Brain pericyte (primary cell): ENCODE data around the gene UBE4B.
"Not testable (repeated sequence)": the region's sequence is repeated elsewhere in the genome, so short reads cannot be mapped to it uniquely, and the experiment has no call there.

Experiments used
- DNase-seq: peaks from one replicate; pipeline ENCODE4 v3.0.0-alpha.2; 2012; ENCODE audit warnings: low read depth, low spot score

The UBE4B gene

GRCh38 chr1:10209905-10210810 is 177.4 kb downstream of the UBE4B start, which contains the start of gene KIF1B:
KIF1B (plus strand) TSS chr1:10210570; CDS start chr1:10232329, 21,759 bp downstream.
- peak; percentile 93 for DNase-seq

- DNase-seq: no peak
These were observed 178.4 kb downstream of the UBE4B start for GRCh38 chr1:10210841-10211804.

GRCh38 chr1:10211805-10212410 is 179.2 kb downstream of the UBE4B start:
- DNase-seq: no peak

- no peak for DNase-seq
These were observed 179.7 kb downstream of the UBE4B start for GRCh38 chr1:10212476-10212875.

- DNase-seq: no peak
These were observed 180.5 kb downstream of the UBE4B start for GRCh38 chr1:10213186-10213705.

- DNase-seq: no peak
These were observed 183.5 kb downstream of the UBE4B start for GRCh38 chr1:10216090-10216749.

GRCh38 chr1:10217748-10218441 is 185.1 kb downstream of the UBE4B start:
- DNase-seq: no peak

- no peak for DNase-seq
These were observed 187.4 kb downstream of the UBE4B start for GRCh38 chr1:10220200-10220599.

GRCh38 chr1:10220657-10221056 is 187.9 kb downstream of the UBE4B start:
- DNase-seq: not testable (repeated sequence)

- DNase-seq: no peak
These were observed 192.8 kb downstream of the UBE4B start for GRCh38 chr1:10225573-10225972.

- DNase-seq: no peak
These were observed 195.8 kb downstream of the UBE4B start for GRCh38 chr1:10228528-10228927.

- DNase-seq: no peak
These were observed 197.1 kb downstream of the UBE4B start for GRCh38 chr1:10229903-10230302.
